Psoas muscle (tissue), 8 donors: ENCODE data around the gene ADAMTS12. TPM values are rescaled to one million over a fixed set of nuclear protein-coding genes. Genes with fewer than 3 reads are reported as not detected.

Source experiments
- ATAC-seq, 4 donors: fragments of 200-7000 bp; cut with Tn5 transposase; one replicate each; pipeline ENCODE4 v1.9.1; 2020; ENCODE audit warnings: moderate library complexity in 3 of 4, mild to moderate bottlenecking in 2 of 4
- DNase-seq, 2 donors: peaks; one replicate each; pipeline ENCODE4 v3.0.0-alpha.2; 2020
- H3K27ac ChIP-seq: fragments of 200-600 bp; one replicate; pipeline ENCODE4 v1.8.0; 2022
- H3K27me3 ChIP-seq, 3 donors: fragments of 200-600 bp in 1 of 3; one replicate each; pipeline versions ENCODE4 v1.6.1 to v1.8.0; 2013 to 2022; ENCODE audit warnings: low read length in 2 of 3, mild to moderate bottlenecking in 2 of 3, moderate library complexity in 1 of 3; ENCODE audit not compliant: insufficient read depth in 3 of 3
- H3K36me3 ChIP-seq, 2 donors: fragments of 200-600 bp in 1 of 2; one replicate each; pipeline versions ENCODE4 v1.6.1 to v1.8.0; 2013 to 2022; ENCODE audit warnings: low read depth in 1 of 2, mild to moderate bottlenecking in 1 of 2, moderate library complexity in 1 of 2; ENCODE audit not compliant: insufficient read depth in 1 of 2
- H3K4me1 ChIP-seq: fragments of 200-600 bp; one replicate; pipeline ENCODE4 v1.8.0; 2022
- H3K4me3 ChIP-seq: fragments of 200-600 bp; one replicate; pipeline ENCODE4 v1.8.0; 2022; ENCODE audit warnings: mild to moderate bottlenecking
- H3K9me3 ChIP-seq: fragments of 200-600 bp; one replicate; pipeline ENCODE4 v1.8.0; 2022
- CTCF ChIP-seq: fragments of 200-600 bp; IDR thresholded peaks from one replicate; pipeline ENCODE4 v1.8.0; 2022; ENCODE audit warnings: antibody characterized with exemption
- WGBS, 3 donors: extraction: QIAGEN DNeasy Blood & Tissue Kit; methylation state at CpG; one replicate each; pipeline versions ENCODE4 v1.1.6 to v1.1.7; 2013; 5-methylcytosine and 5-hydroxymethylcytosine counted together
- intact Hi-C, 2 donors: fragments of 100-400 bp; cut with DNase I; formaldehyde crosslinking; loops; one replicate each; pipeline versions ENCODE4 v1.11.0 to v1.14.2; 2022
- polyA plus RNA-seq, 3 donors: library from polyadenylated mRNA; stranded (reverse); fragments of 200-250 nt; gene quantifications; one replicate each; pipeline ENCODE4 v1.2.3, GENCODE V29; 2013
- total RNA-seq, 4 donors: library from RNA; stranded (reverse); fragmentation: NEBNext Ultra II Directional in 2 of 4; extraction: Animal tissue kit (Norgen Biotek cat#: 25700) in 2 of 4; gene quantifications; one replicate each; pipeline versions ENCODE4 v1.2.1 to v1.2.4, GENCODE V29; 2021 to 2023
- donor health status: healthy with polysubstance abuse.
- donor health status: DM: no; HTN: no; CAD: no; lungs with moderate emphysema.
- donor health status: Bipolar disorder and iron deficiency.
- donor health status: healthy.
- donor health status: DM: yes; HTN: yes; CAD: no.
- donor health status: DM: no; HTN: no; CAD: no.
- donor health status: DM: no; HTN: no; CAD: no.
- donor health status: DM: yes; HTN: yes; CAD: no.

The ADAMTS12 gene
- total and polyA plus RNA-seq, 7 donors = 0.19 to 1.2 (median 0.88) TPM

GRCh38 chr5:33671700-33672291 is 220.0 kb downstream of the ADAMTS12 start:
- no peak overlapping the region for H3K4me3 ChIP-seq
- H3K4me1 ChIP-seq = no peaks in the 10 kb centered on the region
- ATAC-seq (no peak), DNase-seq (no peak)
- H3K27ac ChIP-seq = no peak overlapping the region
- intact Hi-C loops = no loop called here
- 98 to 100% (median 100%) methylated on average over 1 of the region's 1 CpG for WGBS, 3 donors
- TF ChIP-seq CTCF = no peak
- no peaks in the 10 kb centered on the region for H3K9me3 ChIP-seq
- H3K27me3 ChIP-seq = peaks cover 0 to 4% (median 0%) of the 10 kb centered on the region in 3 donors
- no peaks in the 10 kb centered on the region for H3K36me3 ChIP-seq

GRCh38 chr5:33662722-33663427 is 228.9 kb downstream of the ADAMTS12 start:
- Histone ChIP-seq H3K36me3 (no peaks in the 10 kb centered on the region), H3K4me3 (no peak overlapping the region), H3K27ac (no peak overlapping the region), H3K9me3 (no peaks in the 10 kb centered on the region), H3K4me1 (no peaks in the 10 kb centered on the region), H3K27me3 (no peaks in the 10 kb centered on the region)
- ATAC-seq (no peak), DNase-seq (no peak)
- intact Hi-C loops = no loop called here
- 74 to 78% (median 77%) methylated on average over 8 of the region's 8 CpGs for WGBS, 3 donors
- TF ChIP-seq CTCF = no peak

- ATAC-seq (no peak), DNase-seq (no peak)
- H3K4me1 ChIP-seq = no peaks in the 10 kb centered on the region
- no peak overlapping the region for H3K4me3 ChIP-seq
- no peaks in the 10 kb centered on the region for H3K27me3 ChIP-seq
- intact Hi-C loops = no loop called here
- no peaks in the 10 kb centered on the region for H3K36me3 ChIP-seq
- TF ChIP-seq CTCF = no peak
- no peak overlapping the region for H3K27ac ChIP-seq
- no peaks in the 10 kb centered on the region for H3K9me3 ChIP-seq
- WGBS, 3 donors = 67 to 82% (median 77%) methylated on average over 2 of the region's 2 CpGs
These were observed 232.1 kb downstream of the ADAMTS12 start for GRCh38 chr5:33659526-33660169.

- no peak for TF ChIP-seq CTCF
- no peak overlapping the region for H3K4me3 ChIP-seq
- no peaks in the 10 kb centered on the region for H3K36me3 ChIP-seq
- intact Hi-C loops = no loop called here
- no peaks in the 10 kb centered on the region for H3K4me1 ChIP-seq
- WGBS, 3 donors = 59 to 74% (median 66%) methylated on average over 5 of the region's 5 CpGs
- no peaks in the 10 kb centered on the region for H3K27me3 ChIP-seq
- H3K9me3 ChIP-seq = no peaks in the 10 kb centered on the region
- no peak overlapping the region for H3K27ac ChIP-seq
- ATAC-seq = no peak
- no peak for DNase-seq
These were observed 233.9 kb downstream of the ADAMTS12 start for GRCh38 chr5:33657804-33658440.
